Islet of Langerhans (tissue), 1 donor: ENCODE results near the gene TMPRSS7.
A peak's percentile ranks its signal among the peaks of the same experiment; 100 is the strongest.

ENCODE experiments used
- FAIRE-seq: peaks from one replicate; lab custom pipeline; 2011; peaks lifted over from hg19 to GRCh38; lab: Jason Lieb, UNC

Gene TMPRSS7

DNA sequence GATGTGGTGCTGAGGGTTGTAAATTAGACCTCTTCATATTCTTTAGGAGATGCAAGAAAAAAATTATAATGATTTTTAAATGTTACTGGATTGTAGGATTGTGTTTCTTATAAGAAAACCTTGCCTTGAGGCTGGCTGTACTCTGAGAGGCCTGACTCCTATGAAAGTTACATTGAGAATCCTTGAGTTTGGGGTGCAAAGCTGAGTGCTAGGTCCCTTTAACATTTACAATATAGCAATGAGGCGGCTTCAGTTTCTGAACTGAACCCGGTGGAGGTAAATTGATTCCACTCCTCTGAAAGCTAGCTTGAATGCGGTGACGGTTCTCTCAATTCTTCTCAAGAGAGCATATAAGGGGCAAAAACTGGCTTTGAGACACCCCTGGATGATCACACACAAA, at the start of gene TMPRSS7:
TMPRSS7 (plus strand) TSS at position 301 of the 400 bp plus-strand sequence. CDS start 110 bp downstream, outside the sequence.
- FAIRE-seq, result no peak

DNA sequence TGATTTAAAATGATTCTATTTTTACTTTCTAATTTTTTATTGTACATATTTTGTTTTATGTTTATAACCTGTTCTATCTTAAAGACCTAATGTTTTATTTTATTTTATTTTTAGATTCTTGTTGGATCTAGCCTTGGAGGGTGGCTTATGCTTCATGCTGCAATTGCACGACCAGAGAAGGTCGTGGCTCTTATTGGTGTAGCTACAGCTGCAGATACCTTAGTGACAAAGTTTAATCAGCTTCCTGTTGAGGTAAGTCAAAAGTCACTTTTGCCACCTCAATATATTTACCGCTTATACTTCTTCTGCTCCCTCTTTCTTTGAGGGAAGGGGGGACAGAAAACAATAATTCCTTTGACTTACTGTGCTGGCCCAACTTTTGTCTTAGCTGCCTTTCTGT, 47.7 kb upstream of the TMPRSS7 start:
- no peak for FAIRE-seq

GRCh38 chr3:111989061-111989678, 45.4 kb upstream of the TMPRSS7 start:
- peak; percentile 98 for FAIRE-seq

DNA sequence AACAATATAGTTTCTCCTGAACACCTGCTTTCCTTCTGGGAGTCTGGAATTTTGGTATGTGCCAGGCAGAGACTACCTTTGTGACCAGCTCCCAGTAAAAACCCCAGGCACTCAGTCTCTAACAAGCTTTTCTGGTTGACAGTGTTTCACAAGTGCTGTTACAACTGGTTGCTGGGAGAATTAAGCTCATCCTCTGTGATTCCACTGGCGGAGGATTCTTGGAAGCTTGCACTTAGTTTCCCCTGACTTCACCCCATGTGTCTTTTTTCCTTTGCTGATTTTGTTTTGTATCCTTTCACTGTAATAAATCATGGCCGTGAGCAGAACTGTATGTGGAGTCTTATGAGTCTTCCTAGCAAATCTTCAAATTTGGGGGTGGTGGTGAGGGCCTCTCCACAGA, 41.5 kb upstream of the TMPRSS7 start:
- FAIRE-seq, result no peak

- FAIRE-seq, result no peak
Observed at GRCh38 chr3:111998636-111999483, 35.7 kb upstream of the TMPRSS7 start, which contains the start of gene TAGLN3. Gene TAGLN3 (plus strand): TSS chr3:111998922. CDS start chr3:111999423, 501 bp downstream.

DNA sequence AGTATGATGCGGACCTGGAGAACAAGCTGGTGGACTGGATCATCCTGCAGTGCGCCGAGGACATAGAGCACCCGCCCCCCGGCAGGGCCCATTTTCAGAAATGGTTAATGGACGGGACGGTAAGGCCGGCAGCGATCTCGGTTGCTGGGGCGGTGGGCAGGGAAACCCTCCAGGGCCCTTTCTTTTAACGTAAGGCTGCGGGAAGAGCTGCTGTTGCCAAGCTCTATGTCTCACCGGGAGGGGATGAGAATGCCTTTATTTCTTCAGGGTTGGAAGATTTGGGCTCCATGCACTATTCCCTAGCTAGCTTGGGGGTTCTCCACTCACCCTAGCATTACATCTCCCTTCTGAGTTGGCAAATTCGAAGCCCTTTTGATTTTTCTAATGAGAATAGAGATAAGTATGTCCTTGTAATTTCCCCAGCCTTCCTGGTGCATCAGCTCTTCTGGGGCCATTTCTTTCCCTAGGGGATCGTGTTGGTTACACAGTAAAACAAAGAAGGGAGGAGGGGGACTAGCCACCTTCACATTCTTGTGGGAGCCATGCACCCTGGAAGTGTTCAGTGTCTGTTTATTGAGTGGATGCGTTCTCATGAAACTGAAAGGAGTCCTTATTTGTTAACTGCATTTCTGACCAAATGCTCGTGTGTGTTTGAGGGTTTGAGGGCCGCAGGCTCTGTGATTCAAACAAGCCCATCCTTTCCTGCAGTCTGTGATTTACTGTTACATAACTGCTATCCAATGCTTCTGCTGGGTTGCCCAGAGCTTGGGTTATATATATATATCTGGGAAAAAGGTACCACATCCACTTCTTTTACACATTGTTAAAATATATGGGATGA, 34.8 kb upstream of the TMPRSS7 start:
- no peak for FAIRE-seq

DNA sequence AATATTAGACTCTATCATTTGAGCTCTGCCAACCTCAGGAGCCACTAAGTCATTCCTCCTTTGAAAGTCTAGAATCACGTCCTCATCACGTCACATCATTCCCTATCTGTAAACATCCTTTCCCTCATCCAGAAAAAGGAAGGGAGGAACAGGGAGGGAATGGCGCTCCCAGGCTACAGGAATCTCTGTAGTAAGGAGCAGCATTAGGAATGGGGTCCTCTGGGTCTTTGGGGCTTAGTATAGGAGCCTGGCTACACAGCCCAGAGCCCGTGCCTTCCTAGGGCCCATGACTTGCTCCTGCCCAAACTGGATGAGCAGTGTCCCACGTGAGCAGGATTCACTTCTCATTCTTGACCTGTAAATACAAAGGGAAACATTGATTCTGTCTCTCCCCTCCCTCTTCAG, 34.2 kb upstream of the TMPRSS7 start:
- FAIRE-seq, result no peak

DNA sequence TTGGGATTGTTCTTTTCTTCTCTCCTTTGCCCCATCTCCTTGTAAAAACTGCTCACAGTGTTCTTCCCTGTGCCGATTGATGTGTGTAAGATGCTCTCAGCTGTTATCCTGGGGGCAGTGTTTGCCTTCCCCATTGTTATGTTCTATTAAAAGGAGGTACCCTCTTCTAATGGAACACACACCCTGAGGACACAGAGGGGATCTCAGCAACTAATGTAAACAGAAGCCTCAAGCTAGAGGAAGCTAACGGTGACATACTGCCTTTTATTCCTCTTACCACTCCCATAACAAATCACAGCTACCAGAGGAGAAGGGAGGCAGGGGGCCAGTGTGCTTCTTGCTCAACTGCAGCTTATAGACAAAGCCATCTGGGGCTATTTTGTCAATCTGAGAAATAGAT, 33.6 kb upstream of the TMPRSS7 start:
- no peak for FAIRE-seq

DNA sequence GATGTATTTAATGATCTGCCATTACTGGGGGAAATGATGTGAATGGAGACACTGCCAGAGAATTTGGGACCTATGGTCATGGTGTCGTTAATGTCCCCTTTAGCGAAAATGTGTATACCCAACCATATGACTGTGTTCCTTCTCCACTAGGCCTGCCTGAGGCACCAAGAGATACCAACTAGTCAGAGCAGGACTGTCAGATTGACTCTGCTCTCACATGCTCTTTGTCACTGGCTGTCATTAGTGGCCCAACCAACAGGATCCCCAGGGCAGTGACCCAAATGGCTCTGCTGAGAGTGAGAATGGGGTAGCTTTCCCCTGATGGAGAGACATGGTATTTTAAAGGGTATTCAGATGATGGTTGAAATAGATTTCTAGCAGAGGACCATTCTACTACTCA, 33.0 kb upstream of the TMPRSS7 start:
- FAIRE-seq, result no peak

DNA sequence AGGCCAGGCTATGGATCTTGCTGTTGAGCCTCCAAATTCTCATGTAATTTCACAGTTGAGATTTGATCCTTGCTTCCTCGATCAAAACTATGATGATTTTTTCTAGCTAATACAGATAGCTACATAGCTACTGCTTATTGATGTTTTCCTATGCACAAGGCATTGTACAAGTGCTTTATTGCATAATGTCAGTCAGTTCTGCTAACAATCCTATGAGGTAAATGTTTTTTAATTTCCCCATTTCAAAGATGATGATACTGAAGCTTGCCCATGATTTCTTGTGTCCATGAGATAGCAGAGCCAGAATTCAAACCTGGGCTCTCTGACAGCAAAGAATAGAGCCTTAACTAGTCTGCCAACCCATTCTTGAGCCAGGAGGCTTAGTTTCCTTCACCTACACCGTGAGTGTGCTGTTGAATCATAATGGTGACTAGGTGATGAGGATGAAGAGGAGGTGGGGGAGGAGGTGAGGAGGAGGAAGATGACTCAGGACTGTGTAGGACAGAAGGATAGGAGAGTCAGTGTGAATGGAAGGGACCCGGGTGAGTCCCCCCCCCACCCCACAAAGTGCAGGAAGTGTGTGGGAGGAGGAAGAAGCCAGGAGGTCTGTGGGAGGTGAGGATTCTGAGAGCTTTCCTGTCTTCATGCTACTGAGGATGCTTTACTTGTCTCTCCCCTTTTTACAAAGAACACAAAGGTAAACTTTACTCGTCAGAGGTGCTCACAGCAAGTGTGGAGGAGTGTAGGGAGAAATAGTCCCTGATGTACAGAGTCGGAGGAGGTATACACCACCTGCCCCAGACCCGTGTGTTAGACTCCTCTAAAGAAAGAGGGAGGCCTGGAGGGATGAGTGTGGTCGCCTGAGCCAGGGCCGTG, 32.2 kb upstream of the TMPRSS7 start:
- no peak for FAIRE-seq

- no peak for FAIRE-seq
Observed at GRCh38 chr3:112003321-112004080, 31.0 kb upstream of the TMPRSS7 start.

GRCh38 chr3:112004187-112004586, 30.3 kb upstream of the TMPRSS7 start:
- FAIRE-seq, result no peak

DNA sequence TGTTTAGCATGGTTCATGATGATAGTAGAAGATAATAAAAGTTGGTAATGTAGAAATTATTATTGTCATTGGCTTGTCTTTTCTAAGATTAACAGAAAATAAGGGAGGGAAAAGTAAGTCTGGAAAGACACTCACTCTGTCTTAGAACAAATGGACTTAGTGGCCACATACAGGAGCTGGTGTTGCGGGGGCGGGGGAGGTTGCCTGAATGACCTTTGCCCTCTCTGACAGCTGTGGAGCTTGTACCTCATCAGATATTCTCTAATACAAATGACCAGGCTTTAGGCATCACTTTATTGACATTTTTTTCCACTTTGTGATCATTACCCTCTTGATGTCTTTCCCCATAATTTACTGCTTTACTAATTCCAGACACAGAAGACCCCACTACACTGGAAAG, 29.9 kb upstream of the TMPRSS7 start:
- FAIRE-seq, result no peak

DNA sequence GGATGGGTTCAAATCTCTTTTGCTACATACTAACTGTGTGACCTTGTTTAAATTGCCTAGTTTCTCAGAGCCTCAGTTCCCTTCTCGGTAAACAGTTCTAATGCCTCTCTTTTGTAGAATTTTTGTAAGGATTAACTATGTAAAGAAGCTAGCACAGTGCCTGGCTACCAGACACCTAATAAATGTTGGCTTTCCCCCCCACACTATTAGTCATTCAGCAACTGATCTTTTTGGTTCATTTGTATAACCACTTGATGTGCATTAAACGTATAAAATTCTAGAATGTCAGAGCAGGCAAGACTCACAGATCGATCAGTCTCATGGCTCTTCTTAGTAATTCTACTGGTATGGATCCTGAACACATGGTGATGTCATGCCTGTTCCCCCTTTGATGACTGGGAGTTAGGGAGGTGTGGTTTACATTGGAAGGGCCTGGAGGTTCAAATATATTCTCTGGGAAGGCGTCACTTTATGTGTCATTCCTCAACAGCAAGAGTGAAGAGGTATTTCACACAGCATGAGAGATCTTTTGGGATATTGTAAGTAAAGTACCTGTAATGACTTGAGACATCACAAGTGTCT, 29.4 kb upstream of the TMPRSS7 start:
- no peak for FAIRE-seq

DNA sequence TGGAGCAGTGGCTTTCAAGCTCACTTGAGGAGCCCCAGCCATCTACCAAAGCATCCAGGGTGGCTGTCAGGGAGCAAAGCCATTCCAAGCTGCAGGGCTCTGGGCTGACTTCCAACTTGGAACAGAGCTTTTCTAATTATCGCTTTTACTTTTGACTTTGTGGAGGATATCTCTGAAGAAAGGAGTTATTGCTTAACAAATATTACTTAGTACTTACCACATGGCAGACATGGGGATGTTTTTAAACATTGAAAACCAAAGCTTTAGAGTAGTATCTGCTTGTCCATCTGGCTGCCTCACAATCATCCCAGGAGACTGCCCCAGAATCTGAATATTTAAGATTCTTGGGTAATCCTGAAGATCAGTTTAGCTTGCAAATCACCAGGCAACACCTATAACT, 26.9 kb upstream of the TMPRSS7 start:
- FAIRE-seq, result no peak

DNA sequence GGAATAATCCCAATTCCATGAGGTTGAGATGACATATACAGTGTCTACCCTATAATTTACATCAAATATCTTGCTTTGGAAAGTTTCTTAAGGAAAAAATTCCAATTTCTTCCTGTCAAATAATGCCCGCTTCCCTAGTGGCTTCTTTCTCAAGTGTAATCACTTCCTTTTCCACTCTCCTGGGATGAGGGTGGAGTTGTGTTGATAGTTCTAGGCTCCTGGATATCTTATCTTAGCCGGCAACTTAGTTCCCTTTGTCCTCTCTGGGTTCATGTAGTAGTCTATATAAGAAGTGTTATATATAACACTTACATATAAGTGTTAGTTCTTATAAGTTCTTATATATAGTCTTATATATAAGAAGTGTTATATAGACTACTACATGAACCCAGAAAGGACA, 24.9 kb upstream of the TMPRSS7 start:
- no peak for FAIRE-seq

- FAIRE-seq, result no peak
Observed at GRCh38 chr3:112010636-112011035, 23.9 kb upstream of the TMPRSS7 start.

GRCh38 chr3:112011376-112011940, 23.1 kb upstream of the TMPRSS7 start:
- FAIRE-seq, result no peak

DNA sequence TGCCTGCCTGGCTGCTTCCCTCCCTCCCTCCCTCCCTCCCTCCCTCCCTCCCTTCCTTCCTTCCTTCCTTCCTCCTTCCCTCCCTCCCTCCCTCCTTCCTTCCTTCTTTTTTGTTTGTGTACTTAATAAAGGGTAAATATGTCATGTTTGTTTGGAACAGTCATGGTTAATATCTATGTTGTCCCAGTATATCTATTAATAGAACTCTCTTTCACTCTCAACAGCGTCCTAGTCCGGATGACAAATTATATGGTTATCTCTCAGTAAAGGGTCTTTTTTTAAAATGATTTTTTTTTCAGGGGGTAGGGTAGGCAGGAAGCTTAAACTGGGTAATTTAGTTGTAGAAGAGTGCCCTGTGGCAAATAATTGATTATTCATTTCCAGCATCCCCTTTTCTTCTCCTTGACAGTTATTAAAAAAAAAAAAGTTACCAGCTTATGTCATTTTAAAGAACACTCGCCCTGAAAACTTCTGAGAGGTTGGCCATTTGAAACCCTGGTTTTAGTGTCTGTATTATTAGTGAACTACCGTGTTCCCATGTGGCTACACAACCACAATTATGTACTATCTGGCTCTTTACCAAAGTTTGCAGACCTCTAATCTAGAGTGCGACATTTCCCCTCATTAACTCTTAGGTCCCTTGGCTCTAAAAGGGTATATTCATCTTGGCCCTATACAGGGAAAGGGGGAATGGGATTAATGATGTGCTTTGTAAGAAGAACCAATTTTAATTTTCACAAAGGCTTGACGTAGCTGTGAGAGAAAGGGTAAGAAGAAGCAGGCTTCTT, 22.1 kb upstream of the TMPRSS7 start:
- peak; percentile 24 for FAIRE-seq
